ENCODE measurements around the gene EPHA6.
"Not testable (repeated sequence)": the region's sequence is repeated elsewhere in the genome, so short reads cannot be mapped to it uniquely, and the experiment has no call there.

DNA sequence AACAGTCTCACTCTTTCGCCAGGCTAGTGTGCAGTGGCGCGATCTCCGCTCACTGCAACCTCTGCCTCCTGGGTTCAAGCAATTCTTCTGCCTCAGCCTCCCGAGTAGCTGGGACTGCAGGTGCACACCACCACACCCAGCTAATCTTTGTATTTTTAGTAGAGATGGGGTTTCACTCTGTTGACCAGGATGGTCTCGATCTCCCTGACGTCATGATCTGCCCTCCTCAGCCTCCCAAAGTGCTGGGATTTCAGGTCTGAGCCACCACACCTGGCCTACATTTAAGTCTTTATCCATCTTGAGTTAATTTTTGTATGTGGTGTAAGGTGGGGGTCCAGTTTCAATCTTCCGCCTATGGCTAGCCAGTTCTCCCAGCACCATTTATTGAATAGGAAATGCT lies 211.2 kb downstream of the EPHA6 start:
- TF ChIP-seq, protein P1, sequence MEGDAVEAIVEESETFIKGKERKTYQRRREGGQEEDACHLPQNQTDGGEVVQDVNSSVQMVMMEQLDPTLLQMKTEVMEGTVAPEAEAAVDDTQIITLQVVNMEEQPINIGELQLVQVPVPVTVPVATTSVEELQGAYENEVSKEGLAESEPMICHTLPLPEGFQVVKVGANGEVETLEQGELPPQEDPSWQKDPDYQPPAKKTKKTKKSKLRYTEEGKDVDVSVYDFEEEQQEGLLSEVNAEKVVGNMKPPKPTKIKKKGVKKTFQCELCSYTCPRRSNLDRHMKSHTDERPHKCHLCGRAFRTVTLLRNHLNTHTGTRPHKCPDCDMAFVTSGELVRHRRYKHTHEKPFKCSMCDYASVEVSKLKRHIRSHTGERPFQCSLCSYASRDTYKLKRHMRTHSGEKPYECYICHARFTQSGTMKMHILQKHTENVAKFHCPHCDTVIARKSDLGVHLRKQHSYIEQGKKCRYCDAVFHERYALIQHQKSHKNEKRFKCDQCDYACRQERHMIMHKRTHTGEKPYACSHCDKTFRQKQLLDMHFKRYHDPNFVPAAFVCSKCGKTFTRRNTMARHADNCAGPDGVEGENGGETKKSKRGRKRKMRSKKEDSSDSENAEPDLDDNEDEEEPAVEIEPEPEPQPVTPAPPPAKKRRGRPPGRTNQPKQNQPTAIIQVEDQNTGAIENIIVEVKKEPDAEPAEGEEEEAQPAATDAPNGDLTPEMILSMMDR (IDR thresholded peaks at IDR 0.05), result not testable (repeated sequence)
- TF ChIP-seq EP300, POLR2A (IDR thresholded peaks at IDR 0.05): not testable (repeated sequence)
